Ectodermal cell (in vitro differentiated cells): ENCODE data around the gene PLSCR2.

Experiments
- H3K27ac ChIP-seq: 2 replicates; pipeline ENCODE4 v1.7.0; 2013; ENCODE audit warnings: mild to moderate bottlenecking, low read depth, low read length; ENCODE audit not compliant: insufficient read depth, poor library complexity, severe bottlenecking
- H3K27me3 ChIP-seq: 2 replicates; pipeline ENCODE4 v1.7.0; 2013; ENCODE audit warnings: mild to moderate bottlenecking, low read length; ENCODE audit not compliant: insufficient read depth, control insufficient read depth, poor library complexity, severe bottlenecking
- H3K36me3 ChIP-seq: one replicate; pipeline ENCODE4 v1.7.0; 2013; ENCODE audit warnings: low read length; ENCODE audit not compliant: control insufficient read depth, insufficient read depth
- H3K4me1 ChIP-seq: one replicate; pipeline ENCODE4 v1.7.0; 2013; ENCODE audit warnings: low read length; ENCODE audit not compliant: control insufficient read depth, insufficient read depth
- H3K4me3 ChIP-seq: 2 replicates; pipeline ENCODE4 v1.7.0; 2013; ENCODE audit warnings: low read depth, low read length, control low read depth; ENCODE audit not compliant: insufficient read depth
- H3K9me3 ChIP-seq: 2 replicates; pipeline ENCODE4 v1.7.0; 2013; ENCODE audit warnings: mild to moderate bottlenecking, low read length, moderate library complexity; ENCODE audit not compliant: control insufficient read depth
- WGBS, 2 experiments: methylation state at CpG; one replicate each; pipeline ENCODE4 v1.1.7; 2013; ENCODE audit warnings: missing lambda C conversion rate in 2 of 2; 5-methylcytosine and 5-hydroxymethylcytosine counted together

PLSCR2 gene

GRCh38 chr3:146390957-146391356, 78.4 kb downstream of the PLSCR2 start:
- no peaks in the 10 kb centered on the region for H3K4me1 ChIP-seq
- no peak overlapping the region for H3K4me3 ChIP-seq

GRCh38 chr3:146390006-146390772, 79.2 kb downstream of the PLSCR2 start:
- H3K27ac ChIP-seq: no peak overlapping the region
- H3K4me1 ChIP-seq: no peaks in the 10 kb centered on the region
- no peaks in the 10 kb centered on the region for H3K27me3 ChIP-seq
- no peaks in the 10 kb centered on the region for H3K36me3 ChIP-seq
- WGBS, 2 experiments: 100% methylated on average over 1 of the region's 2 CpGs
- no peaks in the 10 kb centered on the region for H3K9me3 ChIP-seq
- no peak overlapping the region for H3K4me3 ChIP-seq

More at GRCh38 chr3:146390957-146391356, 78.4 kb downstream of the PLSCR2 start:
- Histone ChIP-seq H3K36me3 (no peaks in the 10 kb centered on the region), H3K27me3 (no peaks in the 10 kb centered on the region), H3K27ac (no peak overlapping the region), H3K9me3 (no peaks in the 10 kb centered on the region)

GRCh38 chr3:146387566-146387965, 81.8 kb downstream of the PLSCR2 start:
- whole genome bisulfite sequencing, 2 experiments: 78 to 96% methylated on average over 1 to 2 of the region's 2 CpGs
- no peaks in the 10 kb centered on the region for H3K9me3 ChIP-seq
- no peak overlapping the region for H3K4me3 ChIP-seq
- H3K4me1 ChIP-seq: no peaks in the 10 kb centered on the region
- H3K27me3 ChIP-seq: no peaks in the 10 kb centered on the region
- no peaks in the 10 kb centered on the region for H3K36me3 ChIP-seq
- no peak overlapping the region for H3K27ac ChIP-seq

GRCh38 chr3:146386936-146387335, 82.4 kb downstream of the PLSCR2 start:
- H3K9me3 ChIP-seq: no peaks in the 10 kb centered on the region
- no peak overlapping the region for H3K4me3 ChIP-seq
- 90 to 100% methylated on average over 1 of the region's 1 CpG for WGBS, 2 experiments
- no peaks in the 10 kb centered on the region for H3K27me3 ChIP-seq
- H3K27ac ChIP-seq: no peak overlapping the region
- no peaks in the 10 kb centered on the region for H3K4me1 ChIP-seq
- H3K36me3 ChIP-seq: no peaks in the 10 kb centered on the region

GRCh38 chr3:146384786-146385185, 84.6 kb downstream of the PLSCR2 start:
- Histone ChIP-seq H3K4me1 (no peaks in the 10 kb centered on the region), H3K9me3 (no peaks in the 10 kb centered on the region), H3K27ac (no peak overlapping the region), H3K36me3 (no peaks in the 10 kb centered on the region), H3K4me3 (no peak overlapping the region), H3K27me3 (no peaks in the 10 kb centered on the region)
